ENCODE measurements around the gene TCF19.

TCF19 gene

DNA sequence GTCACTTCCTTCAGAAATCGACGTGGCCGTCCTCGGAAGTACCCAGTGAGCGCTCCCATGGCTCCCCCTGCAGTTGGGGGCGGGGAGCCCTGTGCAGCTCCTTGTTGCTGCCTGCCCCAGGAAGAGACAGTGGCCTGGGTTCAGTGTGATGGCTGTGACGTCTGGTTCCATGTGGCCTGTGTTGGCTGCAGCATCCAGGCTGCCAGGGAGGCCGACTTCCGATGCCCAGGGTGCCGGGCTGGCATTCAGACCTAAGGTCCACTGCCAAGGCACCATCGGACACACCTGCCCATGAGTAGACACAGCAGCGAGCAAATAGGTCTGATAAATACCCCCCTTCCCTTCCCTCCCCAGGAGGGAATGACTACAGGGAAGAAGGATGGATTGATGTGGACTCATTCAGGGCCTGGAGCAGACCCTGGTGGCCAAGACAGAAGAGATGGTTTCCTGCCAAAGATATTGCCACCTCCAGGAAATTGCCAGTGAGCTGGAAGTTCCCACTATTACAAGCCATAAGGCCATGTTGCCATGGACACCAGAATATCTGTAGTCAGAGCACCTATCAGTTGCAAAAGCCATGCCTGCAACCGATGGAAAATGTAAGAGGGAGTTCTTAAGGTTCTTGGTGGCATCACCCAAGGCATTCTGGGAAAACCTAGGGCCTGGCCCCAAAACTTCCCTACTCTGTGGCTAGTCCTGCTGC, 4.2 kb downstream of the TCF19 start:
- TF ChIP-seq GATA2 (IDR thresholded peaks at IDR 0.05; ENCODE audit: low read depth, low read length) (no peak), GATA3 (IDR thresholded peaks at IDR 0.05; ENCODE audit: low read depth, low read length) (no peak)

DNA sequence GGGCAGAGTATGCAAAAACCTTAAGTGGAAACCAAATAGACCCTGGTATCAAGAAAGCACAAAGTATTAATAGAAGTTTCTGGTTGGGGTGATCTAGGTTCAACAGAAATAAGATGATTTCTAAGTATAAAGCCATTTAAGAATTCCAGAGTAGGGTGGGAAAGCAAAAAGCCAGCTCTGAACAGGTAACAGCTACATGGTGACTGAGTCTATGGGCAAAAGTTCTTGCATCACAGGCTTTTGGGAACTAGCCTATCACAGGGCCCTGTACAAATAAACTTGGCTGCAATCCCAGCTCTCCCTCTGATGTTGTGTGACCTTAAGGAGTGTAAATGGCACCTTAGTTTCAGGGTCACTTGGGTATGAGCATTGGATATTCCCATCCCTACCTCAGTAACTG, 5.5 kb downstream of the TCF19 start:
- TF ChIP-seq GATA3 (IDR thresholded peaks at IDR 0.05; ENCODE audit: low read depth, low read length) (no peak), GATA2 (IDR thresholded peaks at IDR 0.05; ENCODE audit: low read depth, low read length) (no peak)

DNA sequence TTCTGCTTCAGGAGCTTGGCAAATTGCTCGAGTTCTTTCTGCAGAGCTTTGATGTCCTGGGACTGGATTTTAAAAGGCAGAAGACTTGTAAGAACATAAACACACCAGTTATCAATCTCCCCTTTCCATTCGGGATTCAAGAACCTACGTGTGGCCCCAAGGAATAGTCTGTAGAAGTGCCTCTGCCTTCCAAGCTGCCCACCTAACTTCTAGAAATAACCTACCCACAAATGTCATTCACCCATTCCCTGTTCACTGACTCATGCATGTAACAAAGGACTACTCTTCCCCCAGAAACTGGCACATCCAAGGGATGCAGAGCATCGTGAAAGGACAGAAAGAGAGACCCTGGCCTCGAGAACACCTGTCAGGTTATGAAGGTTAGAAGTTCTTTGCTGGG, 7.6 kb downstream of the TCF19 start:
- TF ChIP-seq GATA2 (IDR thresholded peaks at IDR 0.05; ENCODE audit: low read depth, low read length) (no peak), GATA3 (IDR thresholded peaks at IDR 0.05; ENCODE audit: low read depth, low read length) (no peak)

DNA sequence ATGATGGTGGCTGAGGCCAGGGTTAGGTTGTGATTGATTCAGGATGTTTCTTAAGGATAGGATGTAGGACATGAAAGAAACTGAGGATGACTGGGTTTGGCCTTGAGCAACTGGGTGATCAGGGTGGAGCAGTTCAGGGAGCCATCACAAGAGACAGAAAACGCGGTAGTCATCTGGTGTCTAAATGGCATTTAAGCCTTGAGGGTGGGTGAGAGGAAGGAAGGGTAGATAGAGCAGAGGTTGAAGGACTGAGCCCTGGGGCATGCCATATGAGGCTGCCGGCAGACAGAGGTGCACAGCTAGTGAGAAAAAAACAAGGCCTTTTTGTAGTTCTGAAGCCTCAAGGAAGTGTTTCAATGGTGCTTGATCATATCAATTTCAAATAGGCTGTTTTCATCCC, 10.2 kb downstream of the TCF19 start:
- TF ChIP-seq GATA2 (IDR thresholded peaks at IDR 0.05; ENCODE audit: low read depth, low read length) (no peak), GATA3 (IDR thresholded peaks at IDR 0.05; ENCODE audit: low read depth, low read length) (no peak)

DNA sequence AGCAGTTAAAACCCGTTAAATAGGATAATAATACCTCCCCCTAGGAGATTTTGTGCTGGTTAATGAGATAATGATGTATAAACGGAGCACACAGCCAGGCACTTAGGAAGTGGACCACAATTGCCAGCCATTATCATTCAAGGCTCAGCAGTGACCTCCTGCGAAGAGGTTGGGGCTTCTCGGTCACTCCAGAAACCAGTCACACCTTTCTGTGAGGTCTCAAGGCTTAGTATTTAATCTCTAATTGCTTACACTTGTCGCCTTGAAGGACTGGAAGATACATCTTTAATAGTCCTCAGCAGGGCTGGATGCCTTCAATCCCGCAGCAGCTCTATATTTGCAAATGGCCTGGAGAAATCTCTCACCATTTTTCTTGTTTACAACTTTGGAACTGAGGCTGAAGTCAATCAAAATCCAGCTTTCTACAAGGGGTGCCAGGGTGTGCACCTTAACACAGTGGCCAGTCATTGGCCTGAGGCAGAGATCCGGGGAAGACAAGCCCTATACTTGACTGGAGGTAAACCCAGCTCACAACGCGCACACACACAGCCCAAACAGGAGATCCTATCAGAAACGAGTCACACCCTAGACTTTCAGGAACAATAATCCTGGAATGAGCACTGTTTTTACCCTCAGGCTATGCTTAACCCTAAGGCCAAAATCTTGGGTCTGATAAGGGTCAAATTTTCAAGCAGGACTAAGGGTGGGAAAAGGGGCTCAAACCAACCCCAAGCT, 10.9 kb downstream of the TCF19 start:
- TF ChIP-seq GATA3 (IDR thresholded peaks at IDR 0.05; ENCODE audit: low read depth, low read length): no peak
- TF ChIP-seq GATA2 (IDR thresholded peaks at IDR 0.05; ENCODE audit: low read depth, low read length): no peak

DNA sequence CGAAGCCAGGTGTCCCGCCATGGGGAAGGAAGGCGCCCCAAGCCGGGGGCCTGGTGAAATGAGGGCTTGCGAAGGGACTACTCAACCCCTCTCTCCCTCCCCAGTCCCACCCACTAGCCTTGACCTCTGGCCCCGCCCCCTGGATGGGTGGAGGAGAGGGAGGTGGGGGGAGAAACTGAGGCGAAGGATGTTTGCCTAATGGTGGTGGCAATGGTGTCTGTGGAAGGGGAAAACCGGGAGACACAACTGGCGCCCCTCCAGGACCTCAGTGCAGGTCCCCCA, 12.2 kb downstream of the TCF19 start, which contains the start of gene POU5F1:
POU5F1 (minus strand) TSS at position 83 of the 282 bp plus-strand sequence; CDS start at position 21, 62 bp downstream.
- TF ChIP-seq GATA3 (IDR thresholded peaks at IDR 0.05; ENCODE audit: low read depth, low read length) (no peak), GATA2 (IDR thresholded peaks at IDR 0.05; ENCODE audit: low read depth, low read length) (no peak)

DNA sequence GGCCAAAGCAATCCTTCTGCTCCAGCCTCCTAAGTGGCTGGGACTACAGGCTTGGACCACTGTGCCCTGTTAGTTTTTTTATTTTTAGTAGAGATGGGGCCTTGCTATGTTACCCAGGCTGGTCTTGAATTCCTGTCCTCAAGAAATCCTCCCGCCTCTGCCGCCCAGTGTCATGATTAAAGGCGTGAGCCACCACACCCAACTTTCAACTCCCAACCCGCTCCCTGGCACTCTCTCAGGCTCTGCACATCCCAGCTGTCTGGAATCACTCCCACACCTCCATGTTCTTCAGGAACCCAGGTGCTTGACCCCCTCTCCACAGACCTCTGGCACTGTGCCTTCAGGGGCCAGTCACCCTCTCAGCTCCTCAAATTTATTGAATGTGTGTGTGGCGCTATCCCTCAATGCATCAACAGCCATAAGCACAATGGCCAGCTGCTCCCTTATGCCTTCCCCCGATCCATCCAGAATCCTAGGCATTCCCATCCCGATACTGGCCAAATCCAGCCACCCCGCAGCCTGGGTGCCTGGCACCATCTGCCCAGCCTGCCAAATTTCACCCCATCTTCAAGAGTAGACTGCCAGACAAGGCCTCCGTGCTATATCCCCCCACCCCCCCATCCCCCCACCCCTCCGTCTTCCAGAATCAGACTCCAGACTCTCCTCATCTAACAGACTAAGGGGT, 12.7 kb downstream of the TCF19 start:
- TF ChIP-seq GATA2 (IDR thresholded peaks at IDR 0.05; ENCODE audit: low read depth, low read length): no peak
- no peak for TF ChIP-seq GATA3 (IDR thresholded peaks at IDR 0.05; ENCODE audit: low read depth, low read length)

DNA sequence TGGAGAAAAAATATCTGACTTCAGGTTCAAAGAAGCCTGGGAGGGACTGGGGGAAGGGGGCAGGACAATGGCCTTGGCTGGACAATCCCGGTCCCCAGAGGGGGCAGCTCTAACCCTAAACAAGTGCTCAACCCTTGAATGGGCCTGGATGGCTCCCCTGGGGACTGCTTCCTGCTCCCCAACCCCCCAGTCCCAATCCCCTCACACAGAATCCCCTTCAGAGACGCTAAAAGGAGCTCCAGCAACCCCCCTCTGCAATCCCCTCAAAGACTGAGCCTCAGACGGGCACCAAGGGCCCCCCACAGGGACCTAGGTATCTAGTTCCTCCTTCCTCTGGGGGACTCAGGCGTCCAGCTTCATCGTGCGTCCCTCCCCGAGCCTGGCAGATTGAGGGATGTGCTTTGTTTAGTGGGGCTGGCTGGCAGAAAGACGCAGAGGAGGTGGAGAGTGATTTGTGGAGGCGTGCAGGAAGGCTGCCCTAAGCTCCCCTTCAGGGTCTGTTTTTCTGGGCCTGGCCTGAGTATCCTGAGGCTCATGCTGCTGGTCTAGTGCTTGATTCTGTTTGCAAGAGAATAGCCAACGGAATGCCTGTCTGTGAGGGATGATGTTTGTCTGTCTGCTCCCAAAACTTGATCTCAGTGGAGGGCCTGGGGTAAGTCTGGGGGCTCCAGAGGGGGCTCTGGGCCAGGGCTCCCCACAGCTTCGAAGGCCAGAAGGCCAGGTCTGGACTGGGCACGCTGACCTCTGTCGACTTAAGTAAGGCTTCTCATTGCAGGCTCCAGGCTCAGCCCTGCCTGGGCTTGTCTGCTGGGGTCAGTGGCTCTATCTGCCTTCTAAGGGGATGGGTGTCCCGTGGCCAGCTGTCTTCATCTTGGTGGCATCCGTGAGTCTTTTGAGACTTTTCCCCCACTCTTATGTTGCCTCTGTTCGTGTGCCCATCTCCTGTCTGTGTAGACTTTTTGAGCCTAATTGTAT, 13.8 kb downstream of the TCF19 start:
- no peak for TF ChIP-seq GATA3 (IDR thresholded peaks at IDR 0.05; ENCODE audit: low read depth, low read length)
- no peak for TF ChIP-seq GATA2 (IDR thresholded peaks at IDR 0.05; ENCODE audit: low read depth, low read length)

DNA sequence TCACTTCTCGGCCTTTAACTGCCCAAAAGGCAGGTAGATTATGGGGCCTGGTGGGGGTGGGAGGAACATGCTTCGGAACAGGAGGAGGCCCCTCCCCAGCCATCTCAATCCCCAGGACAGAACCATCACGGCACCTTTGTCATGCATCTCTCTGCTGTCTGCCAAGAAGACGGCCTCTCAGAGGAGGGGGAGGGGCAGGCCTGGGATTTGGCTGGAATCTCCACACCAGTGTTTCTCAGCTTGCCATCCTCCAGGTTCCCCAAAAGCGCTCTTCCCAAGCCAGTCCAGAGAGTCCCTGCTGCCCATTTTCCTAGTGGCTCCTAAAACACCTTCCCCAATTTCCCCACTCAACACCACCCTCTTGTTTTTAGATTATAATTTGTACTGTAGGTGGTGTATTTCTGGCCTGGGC, 14.6 kb downstream of the TCF19 start:
- TF ChIP-seq GATA2 (IDR thresholded peaks at IDR 0.05; ENCODE audit: low read depth, low read length) (no peak), GATA3 (IDR thresholded peaks at IDR 0.05; ENCODE audit: low read depth, low read length) (no peak)

DNA sequence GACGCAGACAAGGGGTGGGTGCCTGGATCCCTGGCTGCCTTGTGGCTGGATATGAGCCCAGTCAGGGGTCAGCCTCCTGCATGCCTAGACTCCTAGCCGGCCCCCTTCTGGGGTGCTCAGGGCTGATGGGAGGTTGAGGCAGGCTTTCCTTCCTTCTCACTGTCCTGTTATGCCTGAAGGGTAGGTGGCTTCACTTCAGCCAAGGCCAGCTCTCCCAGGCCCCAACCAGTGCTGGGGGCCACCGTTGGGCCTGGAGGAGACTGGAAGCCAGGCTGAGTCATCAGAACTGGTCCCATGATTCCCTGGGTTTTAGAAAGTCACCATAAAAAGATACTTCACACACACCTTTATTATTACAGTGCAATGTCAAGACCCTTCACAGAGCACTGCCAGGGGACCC, 15.0 kb downstream of the TCF19 start:
- no peak for TF ChIP-seq GATA3 (IDR thresholded peaks at IDR 0.05; ENCODE audit: low read depth, low read length)
- TF ChIP-seq GATA2 (IDR thresholded peaks at IDR 0.05; ENCODE audit: low read depth, low read length): no peak

DNA sequence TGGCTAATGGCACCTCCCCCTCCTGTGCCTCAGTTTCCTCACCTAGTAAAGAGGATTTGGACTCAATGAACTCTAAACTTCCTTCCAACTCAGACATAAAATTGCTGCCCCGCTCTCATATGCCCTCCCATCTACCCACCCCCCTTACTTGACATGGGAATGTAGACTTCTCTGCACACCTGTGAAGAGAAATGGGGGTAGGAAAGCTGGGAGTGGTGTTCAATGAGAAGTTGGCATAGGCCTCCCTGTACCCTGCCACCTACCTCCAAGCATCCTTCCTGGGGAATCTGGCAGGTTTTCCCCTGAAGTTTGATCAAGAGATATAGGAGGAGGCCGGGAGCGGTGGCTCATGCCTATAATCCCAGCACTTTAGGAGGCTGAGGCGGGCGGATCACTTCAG, 16.0 kb downstream of the TCF19 start:
- TF ChIP-seq GATA3 (IDR thresholded peaks at IDR 0.05; ENCODE audit: low read depth, low read length) (no peak), GATA2 (IDR thresholded peaks at IDR 0.05; ENCODE audit: low read depth, low read length) (no peak)

DNA sequence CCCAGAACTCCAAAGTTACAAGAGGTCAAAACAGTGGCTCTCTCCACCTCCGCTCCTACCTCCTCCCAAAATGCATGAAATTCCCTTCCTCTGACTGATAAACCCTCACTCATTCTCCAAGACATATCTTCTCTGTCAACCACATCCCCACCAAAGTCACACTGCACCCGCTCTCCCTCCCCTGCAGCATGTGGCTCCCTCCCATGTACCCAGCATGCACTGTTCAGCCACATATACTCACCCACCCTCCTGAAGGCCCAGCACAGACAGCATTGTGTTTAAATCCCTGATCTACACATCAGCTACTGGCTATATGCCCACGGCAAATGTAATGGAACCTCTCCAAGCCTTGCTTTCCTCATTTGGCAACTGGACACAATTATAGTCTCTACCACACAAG, 17.6 kb downstream of the TCF19 start:
- TF ChIP-seq GATA3 (IDR thresholded peaks at IDR 0.05; ENCODE audit: low read depth, low read length) (no peak), GATA2 (IDR thresholded peaks at IDR 0.05; ENCODE audit: low read depth, low read length) (no peak)

DNA sequence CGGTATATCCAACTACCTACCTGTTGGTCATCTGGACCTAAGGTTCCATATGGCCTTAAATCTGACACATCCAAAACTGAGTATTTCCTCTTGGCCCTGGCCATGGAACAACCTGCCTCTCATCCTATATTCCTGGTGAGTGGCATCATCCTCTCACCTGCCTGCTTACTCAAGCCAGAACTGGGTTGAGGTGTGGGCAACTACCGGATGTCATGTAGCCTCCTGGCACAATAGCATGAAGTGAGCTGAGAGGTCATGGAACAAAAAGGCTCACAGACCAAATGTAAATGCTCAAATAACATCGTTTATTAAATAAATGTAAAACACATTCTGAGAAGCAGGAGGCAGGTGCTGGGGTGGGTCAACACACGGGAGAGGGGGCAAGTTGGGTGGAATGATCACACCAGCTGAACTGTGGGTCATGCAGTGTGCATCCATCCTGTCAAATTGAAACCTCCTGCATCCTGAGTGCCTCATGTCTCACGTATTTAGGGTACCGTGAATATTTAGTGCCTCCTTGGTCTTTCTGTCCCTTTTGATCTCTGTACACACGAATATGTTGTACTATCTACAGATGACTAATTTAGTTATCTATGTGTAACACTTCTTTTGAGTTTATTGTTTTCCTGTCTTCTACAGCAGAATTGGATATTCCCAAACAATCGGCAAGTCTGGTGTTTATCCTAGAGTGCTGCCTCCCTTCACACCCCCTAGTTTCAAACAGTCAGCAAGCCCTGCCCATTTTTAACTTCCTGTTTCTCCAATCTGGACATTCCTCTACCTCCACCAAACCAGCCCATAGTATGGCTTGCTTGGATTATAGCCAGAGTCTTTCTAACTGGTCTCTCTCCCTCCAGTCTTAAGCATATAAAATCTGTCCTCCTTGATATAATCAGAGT, 20.0 kb downstream of the TCF19 start:
- no peak for TF ChIP-seq GATA3 (IDR thresholded peaks at IDR 0.05; ENCODE audit: low read depth, low read length)
- TF ChIP-seq GATA2 (IDR thresholded peaks at IDR 0.05; ENCODE audit: low read depth, low read length): no peak
